ENCODE measurements around the gene CDX1. TPM values are rescaled to one million over a fixed set of nuclear protein-coding genes. Genes with fewer than 3 reads are reported as not detected.

Gene CDX1
- total RNA-seq, 1 donor from 2014 or later: not detected

DNA sequence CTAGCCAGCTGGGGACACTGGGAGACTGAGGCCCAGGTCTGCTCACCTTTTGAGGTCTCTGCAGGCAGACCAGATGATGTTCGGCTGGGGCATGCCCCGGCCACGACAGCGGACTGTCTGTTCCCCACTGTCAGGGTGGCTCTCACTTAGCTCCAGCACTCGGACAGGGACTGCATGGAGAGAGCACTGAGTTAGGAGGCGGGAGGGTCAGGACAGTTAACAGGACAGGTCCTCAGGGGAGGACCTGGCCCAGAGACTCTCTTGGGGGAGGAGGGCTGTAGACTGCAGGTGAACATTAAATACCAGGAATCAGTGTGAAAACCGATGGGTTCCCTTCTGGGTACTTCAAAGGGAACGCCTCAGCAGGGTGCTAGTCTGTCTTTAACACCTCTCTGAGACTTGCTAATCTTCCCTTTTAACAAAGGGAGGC, 36.1 kb upstream of the CDX1 start:
- intact Hi-C loops (cut with micrococcal nuclease): loop anchor here (1.0 kb wide), 3 partner anchors 88 to 306 kb away; no protein-coding TSS in a partner anchor

DNA sequence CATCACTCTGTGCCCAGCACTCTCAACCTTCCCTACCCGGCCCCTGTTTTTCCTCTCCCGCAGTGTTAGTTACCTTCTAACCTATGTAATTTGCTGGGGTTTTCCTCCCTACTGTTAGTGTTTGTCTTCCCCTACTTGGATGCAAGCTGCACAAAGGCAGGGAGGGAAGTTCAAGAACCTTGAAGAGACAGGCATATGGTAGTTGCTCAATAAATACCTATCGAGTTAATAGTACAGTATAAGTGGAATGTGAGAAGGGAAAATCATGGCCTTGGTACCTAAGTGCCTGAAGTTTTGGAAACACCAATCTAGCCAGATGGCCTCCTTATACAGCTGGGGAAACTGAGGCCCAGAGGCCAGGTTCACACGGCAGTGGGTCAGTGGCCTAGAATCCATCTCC, 35.1 kb upstream of the CDX1 start:
- intact Hi-C loops (cut with micrococcal nuclease): no loop called here

DNA sequence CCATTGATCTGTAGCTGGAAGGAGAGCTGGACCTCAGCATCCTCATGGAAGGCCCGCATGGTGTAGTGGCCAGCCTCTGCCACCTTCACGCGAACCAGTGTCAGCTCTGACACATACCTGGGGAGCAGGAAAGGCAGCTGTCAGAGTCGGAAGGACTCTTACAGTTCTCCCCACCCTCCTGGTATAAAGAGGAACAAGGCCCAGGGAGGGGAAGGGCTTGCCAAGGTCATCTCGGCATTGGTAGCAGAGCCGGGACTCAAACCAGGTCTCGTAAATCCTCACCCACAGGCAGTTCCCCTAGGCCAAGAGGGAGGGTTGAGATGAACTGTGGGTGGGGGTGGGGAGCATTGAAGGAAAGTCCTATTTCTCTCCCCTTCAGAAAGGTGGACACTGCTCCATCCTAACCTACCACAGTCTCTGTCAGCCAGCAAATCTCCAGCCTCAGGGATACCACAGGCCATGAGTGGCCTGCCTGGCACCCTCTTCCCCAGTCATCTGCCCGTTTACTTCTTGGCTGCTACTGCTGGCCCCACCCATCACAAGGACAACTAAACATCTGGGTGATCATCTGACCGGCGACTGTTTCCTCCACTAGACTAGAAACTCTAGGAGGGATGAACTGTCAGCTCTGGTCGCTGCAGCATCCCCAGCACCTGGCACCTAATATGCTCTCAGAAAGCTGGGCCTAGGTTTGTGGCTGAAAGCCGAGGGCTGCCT, 34.4 kb upstream of the CDX1 start:
- intact Hi-C loops (cut with micrococcal nuclease): no loop called here

DNA sequence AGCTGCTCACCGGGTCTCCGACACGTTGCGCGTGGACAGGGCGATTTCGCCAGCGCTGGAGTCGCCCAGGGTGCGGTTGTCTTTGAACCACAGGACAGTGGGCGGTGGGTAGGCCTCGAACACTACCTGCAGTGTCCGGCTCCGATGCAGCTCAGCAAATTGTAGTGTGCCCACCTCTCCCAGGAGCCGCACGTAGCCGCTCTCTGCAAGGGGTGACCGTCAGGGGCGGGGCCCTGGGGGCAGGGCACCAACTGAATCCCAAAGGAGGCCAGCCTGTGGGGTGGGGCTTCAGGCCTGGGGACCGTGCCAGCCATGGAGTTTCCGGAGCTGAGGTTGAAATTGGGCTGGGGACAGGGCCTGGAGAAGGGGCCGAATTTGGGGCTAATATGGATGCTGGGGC, 33.8 kb upstream of the CDX1 start:
- intact Hi-C loops (cut with micrococcal nuclease): no loop called here

DNA sequence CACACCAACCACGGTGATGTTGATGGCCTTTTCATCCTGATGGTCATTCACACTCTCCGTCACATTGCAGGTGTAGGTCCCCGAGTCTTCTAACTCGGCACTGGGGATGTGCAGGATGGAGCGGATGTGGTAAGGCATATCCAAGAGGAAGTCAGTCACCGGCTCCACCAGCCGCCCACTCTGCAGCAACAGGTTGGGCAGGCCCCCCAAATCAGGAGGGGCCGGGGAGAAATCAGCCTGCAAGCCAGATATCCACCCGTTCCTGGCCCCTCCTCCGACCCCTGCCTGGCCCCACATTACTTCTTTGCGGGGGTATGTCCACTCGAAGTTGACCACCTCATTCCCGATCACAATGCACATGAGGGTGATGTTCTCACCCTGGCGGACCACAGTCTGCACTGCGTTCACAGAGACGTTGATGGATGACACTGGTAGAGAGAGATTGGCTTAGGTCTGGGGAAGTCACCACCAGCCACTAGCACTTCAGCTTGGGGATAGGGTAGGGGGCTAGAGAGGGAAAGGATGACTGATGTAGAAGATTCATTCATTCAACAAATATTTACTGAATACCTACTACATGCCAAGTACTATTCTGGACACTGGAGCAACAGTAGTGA, 32.9 kb upstream of the CDX1 start:
- intact Hi-C loops (cut with micrococcal nuclease): no loop called here

DNA sequence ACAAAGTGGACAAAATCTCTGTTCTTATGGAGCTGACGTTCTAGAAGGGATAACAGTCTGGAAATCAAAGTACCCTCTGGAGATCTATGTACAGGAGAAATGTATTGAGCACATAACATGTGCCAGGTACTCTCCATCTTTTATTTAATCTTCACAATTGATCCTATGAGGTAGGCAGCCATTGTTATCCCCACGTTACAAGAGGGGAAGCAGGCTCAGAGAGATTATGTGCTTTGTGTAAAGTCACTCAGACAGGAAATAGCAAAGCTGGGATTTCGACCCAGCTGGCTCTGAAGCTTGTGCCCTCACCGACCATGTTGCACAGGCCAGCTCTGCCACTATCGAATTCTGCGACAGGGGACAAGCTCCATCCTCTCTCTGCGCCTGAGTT, 32.4 kb upstream of the CDX1 start:
- intact Hi-C loops (cut with micrococcal nuclease): no loop called here

DNA sequence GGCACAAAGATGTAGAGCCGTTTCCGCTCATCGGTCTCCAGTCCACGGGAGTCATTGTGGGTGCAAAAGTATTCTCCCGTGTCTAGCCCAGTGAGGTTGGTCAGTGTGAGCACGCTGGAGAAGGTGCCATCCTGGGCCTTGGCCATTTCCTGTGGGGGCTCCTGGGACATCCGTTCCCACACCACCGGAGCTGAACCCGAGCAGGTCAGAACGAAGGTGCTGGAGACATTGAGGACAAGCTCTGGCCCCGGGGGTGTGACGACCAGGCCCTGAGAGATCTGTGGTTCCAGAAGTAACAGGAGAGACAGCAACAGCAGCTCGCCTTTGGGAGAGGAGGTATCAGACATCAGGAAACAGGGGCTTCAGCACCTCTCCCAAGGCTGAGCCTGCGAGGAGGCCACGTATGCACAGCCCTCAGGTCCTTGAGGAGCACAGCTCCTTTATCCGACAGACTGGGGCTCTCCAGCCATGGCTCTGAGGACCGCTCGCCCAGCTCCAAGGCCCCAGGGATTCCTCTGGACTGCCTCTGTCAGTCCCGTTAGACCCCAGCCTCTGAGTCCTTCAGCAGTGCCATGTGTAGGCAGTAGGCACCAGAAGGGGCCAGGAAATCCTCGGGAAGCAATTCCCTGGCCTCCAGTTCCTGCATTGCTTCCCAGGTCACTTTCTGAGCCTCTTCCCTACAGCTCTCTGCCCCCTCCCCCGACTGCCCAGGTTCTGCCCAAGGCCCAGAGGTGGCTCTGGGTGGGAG, 30.8 kb upstream of the CDX1 start:
- intact Hi-C loops (cut with micrococcal nuclease): no loop called here

DNA sequence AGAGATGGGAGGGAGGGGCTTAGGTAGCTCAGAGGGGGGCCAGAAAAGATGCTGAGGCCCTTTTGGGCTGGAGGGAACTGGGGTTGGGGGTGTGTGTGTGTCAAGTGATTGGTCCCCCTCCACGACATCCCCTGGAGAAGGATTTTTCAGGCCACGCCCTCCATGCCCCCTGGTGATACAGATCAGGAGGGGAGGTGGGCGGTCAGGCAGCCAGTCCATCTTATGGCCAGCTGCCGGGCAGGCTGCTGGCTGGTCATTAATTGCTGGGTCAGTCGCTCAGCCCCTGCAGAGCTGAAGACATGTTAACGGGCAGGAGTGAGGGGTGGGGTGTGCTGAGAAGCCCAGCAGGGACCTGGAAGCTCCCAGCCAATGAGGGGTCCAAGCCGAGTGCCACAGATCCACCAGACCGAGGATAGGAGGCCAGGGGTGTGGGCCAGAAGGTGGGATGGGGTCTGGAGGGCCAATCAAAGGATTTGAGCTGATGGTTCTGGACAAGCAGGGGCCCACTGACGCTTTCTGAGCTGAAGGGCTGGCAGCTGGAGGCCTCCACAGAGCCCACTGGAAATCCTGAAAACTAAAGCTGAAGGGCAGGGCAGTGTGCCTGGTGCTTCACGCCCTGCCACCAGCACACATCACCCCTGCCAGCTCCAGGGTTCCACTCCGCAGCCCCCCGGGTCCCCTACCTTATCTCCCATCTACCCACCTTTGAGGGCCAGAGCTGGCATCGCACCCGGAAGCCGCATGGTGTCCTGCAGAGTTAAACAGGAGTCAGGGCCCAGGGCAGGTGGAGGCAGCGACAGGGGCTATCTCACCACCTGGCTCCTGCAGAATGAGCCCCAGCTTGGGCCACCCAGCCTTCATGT, 30.0 kb upstream of the CDX1 start:
- intact Hi-C loops (cut with micrococcal nuclease): no loop called here

DNA sequence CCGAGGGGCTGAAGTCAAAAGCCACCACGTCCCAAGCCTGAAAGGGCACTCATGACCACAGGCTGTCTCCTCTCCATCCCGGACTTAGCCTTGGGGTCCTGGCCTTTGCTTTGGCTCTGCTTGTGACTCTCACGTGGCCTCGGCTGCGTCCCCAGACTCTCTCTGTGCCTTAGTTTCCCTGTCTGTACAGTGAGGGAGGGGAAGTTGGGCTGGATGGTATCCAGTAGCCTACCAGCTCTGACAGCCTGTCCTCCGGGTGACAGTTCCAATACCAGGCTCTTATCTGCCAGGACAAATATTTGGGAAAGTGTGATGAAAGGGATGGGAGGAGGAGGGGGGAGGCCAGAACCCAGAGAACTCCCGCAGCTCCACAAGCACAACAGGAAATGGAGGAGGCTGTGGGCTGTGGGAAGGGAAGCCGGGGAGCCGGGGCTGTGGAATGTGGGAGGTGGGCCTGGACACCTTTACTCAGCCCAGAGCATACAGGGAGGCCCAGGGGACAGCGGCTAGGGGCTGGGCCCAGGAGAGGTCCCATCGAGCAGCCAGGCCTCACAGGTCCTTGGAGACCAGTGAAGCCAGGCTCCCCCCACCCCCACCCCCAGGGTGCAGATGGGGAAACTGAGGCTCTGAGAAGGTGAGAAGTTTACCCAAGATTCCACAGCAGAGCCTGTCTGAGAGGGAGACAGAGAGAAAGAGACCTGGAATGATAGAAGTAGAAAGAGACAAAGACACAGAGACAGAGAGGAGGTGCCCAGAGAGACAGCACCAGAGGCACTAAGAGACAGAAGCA, 29.2 kb upstream of the CDX1 start:
- intact Hi-C loops (cut with micrococcal nuclease): no loop called here

DNA sequence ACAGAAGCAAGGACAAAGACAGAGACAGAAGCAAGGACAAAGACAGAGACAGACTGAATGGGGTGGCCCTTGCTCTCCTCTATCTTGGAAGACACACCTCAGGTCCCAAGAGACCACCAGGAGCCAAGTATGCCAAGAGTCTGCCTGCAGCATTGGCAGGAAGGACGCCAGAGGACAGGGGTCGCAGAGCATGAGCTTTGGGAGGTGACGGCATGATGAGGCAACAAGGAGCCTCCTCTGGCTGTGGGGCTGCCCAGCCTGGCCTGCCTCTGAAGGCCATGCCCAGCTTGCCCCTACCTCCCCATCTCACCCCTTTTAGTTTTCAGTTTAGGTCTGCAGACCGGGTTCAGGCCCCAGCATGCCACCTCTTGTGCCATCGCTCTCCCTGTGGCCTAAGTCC, 28.6 kb upstream of the CDX1 start:
- intact Hi-C loops (cut with micrococcal nuclease): no loop called here

DNA sequence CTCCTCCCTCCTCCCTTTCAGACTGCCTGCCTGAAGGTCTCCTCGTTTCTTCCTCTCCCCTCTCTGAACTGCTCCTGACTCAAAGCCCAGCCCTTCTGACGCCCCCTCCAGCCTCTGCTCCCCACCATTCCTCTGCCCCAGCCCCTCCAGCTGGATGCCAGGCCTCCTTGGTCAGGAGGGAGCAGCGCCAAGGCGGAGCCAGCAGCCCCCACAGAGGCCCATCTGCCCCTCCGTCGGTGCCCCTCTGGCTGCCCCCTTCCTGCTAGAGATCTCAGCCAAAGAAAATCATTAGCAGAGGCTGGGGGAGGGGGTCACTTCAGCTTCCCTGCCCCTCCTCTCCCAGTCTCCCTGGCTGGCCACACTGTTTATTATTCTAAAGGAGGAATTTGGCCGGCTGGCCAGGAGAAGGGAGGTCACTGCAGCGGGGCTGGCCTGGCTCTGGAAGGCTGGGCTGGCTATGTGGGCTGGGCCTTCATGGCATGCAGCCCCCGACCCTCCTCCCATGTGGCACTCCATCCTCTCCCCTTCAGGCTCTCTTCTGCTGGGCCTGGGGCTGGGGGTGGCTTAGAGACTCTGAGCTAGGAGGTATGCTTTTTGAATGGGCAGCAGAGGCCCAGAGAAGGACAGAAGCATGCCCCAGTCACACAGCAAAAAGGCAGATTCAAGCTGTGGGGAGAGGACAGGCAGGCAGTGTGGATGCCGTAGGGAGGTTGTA, 27.9 kb upstream of the CDX1 start:
- intact Hi-C loops (cut with micrococcal nuclease): no loop called here

DNA sequence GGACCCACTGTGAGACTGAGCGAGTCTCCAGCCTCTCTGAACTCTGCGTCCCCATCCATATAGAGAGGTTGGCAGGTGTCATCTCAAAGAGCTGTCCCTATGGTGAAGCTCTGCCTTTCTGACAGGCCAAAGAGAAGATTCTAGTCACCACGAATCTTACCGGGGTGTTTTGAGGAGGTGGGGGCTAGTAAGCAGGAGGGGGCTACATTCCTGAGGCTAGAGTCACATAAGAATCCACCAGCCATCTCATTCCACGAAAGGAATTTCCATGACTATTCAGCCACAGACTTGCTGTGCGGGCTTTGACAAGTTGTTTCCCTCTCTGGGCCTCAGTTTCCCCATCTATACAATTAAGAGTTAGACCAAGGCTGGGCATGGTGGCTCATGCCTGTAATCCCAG, 27.2 kb upstream of the CDX1 start:
- intact Hi-C loops (cut with micrococcal nuclease): no loop called here

DNA sequence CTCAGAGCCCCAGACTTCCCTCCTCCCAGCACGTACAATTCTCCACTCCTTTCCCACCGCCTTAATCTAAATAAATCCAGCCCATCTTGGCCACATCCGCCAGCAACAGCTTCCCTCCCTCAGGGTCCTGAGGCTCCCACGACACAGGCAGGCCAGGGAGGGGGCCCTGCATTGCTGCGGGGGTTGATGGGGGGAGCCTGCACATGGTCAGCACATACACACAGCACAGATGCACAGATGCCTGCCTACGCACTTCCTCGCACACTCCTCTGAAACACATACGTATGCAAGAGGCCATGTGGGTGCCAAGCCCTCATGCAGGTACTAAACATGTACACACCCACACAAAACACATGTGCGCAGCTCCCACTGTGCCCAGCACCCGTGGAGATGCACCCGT, 25.7 kb upstream of the CDX1 start:
- intact Hi-C loops (cut with micrococcal nuclease): no loop called here

DNA sequence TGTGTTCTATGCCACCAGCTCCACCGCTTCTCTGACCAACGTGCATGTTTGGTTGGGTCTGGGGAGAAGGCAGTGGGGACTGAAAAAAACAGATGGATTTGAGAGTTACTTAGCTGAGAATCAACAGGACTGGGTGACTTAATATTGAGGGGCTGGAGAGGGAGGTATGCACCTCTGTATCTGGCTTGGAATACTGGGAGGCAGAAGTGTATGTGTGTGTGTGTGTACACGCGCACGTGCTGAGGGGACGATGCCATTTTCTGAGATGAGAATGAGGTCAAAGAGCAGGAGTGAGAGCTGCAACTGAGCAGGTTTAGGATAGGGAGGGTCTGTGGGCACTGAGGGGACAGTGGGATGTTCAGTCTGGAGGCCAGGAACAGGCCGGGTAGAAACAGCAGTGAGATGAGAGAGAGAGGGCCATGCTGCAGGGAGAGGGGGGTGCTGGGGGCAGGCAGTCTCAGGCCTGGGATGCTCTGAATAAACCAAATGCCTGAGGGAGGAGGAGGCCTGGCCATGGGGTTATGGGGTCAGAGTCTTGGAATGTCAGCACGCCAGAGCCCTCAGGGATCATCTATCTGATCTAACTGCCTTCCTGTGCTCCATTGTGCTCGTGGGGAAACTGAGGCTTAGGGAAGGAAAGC, 24.9 kb upstream of the CDX1 start:
- intact Hi-C loops (cut with micrococcal nuclease): no loop called here

DNA sequence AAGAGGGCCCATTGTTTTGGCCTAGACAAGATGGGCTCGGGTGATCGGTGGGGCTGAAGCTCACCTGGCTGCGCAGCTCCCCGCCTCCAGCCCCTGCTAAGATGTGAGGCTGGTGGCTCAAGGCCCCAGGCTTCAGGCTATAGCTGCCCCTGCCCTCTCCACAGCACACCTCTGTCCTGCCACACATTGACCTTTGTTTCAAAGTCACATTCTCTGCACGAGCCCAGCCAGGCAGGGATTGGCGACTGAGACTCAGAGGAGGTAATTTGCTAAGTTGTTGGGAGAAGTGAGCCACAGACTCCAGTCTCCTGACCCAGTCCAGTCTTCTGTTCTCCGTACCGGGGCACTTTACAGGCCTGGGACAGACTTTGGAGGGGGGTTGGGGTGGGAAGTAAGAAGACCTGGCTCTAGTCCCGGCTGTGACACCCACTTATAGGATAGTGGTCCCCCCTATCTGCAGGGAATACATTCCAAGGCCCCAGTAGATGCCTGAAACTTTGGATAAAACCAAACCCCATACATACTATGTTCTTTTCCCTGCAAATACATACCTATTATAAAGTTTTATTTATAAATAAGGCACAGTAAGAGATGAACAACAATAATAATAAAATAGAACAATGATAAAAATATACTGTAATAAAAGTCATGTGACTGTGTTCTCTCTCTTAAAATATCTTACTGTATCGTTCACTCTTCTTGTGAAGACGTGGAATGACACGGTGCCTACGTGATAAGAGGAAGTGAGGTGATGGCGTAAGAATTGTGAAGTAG, 24.2 kb upstream of the CDX1 start:
- intact Hi-C loops (cut with micrococcal nuclease): no loop called here

DNA sequence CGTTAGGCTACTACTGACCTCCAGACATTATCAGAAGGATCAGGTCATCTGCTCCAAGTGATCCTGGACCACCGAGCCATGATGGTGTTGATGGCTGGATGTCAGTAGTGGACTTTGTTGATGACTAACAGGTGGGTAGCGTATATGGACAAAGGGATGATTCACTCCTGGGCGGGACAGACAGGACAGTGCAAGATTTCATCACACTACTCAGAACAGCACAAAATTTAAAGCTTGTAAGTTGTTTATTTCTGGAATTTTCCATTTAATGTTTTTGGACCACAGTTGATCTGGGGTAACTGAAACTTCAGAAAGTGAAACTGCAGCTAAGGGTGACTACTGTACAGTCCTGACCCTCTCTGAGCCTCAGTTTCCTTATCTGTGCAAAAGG, 23.6 kb upstream of the CDX1 start:
- intact Hi-C loops (cut with micrococcal nuclease): no loop called here

DNA sequence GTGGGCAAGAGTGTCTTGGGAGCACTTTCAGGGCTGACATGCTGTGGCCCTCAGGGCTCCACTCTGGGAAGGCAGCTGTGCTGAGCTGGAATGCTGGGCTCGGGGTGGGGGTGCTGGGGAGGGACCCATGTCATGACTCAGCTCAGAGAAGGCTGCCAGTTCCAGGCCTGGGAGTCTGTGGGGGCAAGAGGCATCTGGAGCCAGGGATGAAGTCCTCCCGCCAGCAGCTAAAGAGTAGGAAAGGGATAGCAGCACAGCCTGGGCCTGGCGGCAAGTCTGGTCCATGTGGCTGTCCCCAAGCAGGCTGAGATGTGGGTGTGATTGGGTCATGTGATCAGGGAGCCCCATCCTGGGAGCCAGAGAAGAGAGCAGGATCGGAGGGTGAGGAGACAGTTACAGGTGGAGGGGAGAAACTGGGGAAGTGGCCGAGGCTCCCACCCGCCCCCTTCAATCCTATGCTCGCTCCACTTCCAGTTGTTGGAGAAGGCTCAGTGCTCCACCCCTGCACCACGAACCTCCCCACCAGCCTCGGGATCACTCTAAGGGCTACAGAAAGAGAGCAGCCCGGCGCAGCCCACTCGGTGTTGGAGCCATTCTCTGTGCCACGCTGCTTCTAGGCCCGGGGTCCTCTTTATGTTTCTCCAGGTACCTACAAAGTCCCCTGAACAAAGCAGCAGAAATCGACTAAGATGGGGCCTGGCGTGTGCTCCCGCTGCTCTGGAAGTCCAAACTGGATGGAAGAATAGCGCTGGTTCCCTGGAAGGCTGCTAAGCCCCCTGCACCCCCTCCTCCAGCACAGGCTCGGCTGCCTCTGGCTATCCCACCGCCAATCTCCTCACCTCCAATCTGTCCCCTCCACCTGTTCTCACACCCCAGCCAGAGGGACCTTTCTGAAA, 23.0 kb upstream of the CDX1 start:
- intact Hi-C loops (cut with micrococcal nuclease): no loop called here

DNA sequence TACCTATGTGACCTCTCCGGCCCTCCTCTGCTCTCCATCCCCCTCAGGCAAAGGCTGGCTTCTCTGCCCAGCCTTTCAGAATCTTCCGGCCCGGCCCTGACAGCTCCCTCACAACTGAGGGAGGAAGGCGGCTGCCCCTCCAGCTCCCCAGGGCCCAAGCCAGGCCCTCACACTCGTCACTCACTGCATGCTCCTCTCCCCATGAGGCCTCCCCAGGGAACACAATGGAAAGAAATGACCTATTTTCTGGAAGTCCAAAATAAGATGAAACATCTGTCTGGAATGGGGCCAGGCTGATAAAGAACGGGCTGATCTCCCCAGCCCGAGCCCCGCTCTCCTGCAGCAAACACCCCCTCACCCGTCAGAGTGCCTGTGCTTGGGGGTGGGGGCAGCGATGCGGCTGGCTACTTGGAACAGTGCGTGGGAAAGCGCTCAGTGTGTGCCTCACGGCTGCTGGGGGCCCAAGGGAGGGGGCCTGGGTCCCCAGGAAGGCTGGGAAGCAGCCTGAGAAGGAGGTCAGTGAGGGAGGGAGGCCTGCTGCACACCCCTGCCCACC, 22.3 kb upstream of the CDX1 start:
- intact Hi-C loops (cut with micrococcal nuclease): no loop called here
